DMS 273 (cell line): ENCODE data around the gene SH3BGRL2.
"Not testable (repeated sequence)": the region's sequence is repeated elsewhere in the genome, so short reads cannot be mapped to it uniquely, and the experiment has no call there.

Source experiments
- DNase-seq: peaks from one replicate; lab custom pipeline; 2025; ENCODE audit not compliant: unreplicated experiment; lab: John Stamatoyannopoulos, UW

The SH3BGRL2 gene

GRCh38 chr6:79647741-79648140 is 16.6 kb downstream of the SH3BGRL2 start:
- DNase-seq: no peak

DNA sequence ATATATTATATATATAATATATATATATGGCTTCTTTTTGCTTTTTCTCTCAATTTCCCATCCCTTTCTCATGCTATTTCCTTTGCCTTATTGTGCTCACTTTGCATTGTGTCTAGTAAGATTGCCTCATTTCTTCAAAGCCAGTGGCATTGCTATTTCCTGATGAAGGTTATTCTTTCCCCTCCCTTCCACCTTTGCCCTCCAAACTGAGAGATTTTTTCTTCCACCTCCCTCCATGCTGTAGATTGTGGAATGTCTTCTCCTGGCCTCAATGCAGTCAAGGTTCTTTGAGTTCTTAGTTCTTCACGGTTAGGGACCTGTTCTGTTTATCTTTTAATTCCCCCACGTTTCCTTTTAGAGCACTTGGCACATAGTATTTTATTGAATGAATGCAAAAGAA is 17.2 kb downstream of the SH3BGRL2 start:
- no peak for DNase-seq

DNA sequence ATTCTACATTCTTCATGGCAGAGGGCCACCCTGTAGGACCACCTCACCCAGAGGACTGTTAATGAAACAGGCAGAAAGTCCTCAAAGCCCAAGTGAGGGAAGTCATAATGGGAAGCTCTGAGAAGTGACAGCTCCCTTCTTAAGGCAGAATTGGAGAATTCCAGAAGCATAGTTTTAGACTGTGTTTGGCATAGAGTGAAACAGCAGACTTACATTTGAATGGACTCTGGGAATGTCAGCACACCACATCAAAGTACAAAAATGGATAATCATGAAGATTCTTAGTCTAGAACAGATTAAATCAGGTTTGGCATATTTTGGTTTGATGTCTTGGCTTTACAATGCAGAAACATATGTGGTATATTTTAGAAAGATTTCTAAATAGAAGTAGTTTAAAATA is 17.9 kb downstream of the SH3BGRL2 start:
- DNase-seq: no peak

DNA sequence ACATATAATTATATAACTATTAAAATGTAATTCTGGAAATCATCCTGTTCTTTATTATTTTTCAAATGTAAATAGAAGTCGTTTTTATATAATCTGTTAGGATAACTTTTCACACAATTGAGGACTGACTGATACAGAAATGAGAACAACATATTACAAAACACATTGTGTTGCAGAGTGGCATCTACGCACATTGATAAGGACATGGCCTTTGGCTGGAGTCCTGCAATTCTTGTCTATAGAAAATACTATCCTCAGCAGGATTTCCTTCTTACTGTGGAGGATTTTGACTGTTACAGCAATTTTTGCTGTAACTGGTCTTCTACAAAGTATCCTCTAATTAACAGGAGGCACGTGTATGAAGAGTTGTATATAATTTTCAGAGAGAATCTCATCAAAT is 19.8 kb downstream of the SH3BGRL2 start:
- no peak for DNase-seq

- DNase-seq: no peak
These were observed 25.0 kb downstream of the SH3BGRL2 start for GRCh38 chr6:79656134-79656533.

DNA sequence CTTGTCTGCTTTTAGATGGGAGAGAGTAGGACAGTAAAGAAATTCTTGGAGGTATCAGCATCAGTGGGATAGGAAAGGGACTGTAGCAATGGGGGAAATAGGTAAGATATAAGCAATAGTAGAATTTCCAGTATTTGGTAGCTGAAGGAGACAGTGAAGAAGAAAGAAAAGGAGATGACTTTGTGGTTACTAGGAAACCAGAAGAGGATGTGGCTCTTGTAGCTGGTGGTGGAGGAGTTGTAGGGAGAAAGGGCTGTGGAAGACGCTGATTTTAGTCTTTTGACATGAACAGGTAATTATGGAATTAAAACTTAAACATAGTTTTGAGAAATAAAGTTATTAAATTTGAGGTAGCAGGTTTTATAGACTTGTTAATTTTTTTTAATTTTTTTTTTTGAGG is 26.1 kb downstream of the SH3BGRL2 start:
- DNase-seq: no peak

- not testable (repeated sequence) for DNase-seq
These were observed 32.5 kb downstream of the SH3BGRL2 start for GRCh38 chr6:79663655-79664054.

GRCh38 chr6:79665725-79666551 is 34.8 kb downstream of the SH3BGRL2 start:
- DNase-seq: no peak

DNA sequence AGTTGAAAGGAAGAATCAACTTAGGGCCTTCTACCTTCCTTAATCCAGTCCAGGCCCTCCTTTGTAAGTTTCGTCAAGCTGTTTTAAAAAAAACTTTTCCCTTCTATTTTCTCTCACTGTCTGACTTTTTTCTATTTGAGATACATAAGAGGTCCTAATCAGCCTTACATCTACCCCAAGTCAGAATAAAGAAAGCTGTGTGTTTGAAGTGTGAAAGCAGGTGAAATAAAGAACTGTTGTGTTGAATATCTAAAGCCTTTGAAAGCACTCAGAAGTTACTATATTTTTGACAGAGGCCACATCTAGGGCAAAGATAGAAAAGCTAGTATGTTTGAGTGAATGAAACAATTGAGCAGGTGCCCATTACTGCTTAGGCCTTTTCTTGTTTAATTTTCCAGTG is 35.5 kb downstream of the SH3BGRL2 start:
- no peak for DNase-seq

DNA sequence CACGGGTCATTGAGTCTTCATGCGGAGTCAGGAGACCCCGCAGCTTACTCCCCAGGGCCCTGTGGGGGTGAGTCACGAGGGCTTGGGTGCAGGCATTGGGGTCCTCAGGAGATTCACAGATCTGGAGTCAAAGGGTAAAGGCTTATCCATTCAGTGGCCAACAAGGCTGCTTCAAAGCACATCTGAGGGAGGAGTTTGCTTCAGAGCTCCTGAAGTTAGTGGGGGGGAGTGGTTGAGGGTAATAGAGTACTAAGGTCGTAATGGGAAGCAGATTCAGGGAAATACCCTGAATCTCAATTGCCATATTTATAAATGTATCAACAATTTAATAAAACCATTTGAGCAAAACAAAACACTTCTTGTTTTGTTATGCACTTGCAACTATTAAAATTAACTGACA is 37.3 kb downstream of the SH3BGRL2 start:
- DNase-seq: no peak

DNA sequence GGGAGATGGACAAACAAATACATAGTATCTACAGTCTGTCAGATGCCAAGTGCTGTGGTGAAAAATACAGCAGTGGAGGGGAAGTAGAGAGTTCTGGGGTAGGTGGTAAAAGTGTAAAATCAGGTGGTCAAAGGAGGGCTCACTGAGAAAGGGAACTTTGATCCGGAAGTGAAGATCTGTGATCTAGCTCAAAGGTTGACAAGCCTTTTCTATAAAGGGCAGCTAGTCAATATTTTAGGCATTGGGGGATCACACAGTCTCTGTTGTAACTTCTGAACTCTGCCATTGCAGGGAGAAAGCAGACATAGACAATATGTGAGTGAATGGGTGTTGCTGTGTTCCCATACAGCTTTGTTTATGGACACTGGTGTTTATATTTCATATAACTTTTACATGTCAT is 38.6 kb downstream of the SH3BGRL2 start:
- no peak for DNase-seq

DNA sequence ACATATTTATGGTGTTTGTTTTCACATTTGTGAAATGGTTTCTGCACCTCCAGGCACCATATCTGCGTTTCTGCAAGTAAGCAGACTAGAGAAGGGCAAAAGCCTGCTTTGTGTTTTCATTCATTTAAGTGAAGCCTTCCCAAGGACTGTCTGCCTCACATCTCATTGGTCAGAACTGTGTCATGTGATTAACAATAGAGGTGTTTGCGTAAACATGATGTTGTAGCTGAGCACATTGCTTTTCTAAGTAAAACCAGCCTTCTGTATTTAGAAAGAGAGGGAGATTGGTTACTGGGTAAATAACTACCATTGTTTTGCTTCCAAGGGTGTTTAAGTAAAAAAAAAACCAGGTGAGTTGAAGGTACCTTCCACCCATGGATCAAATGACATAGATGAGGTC is 39.7 kb downstream of the SH3BGRL2 start:
- no peak for DNase-seq

DNA sequence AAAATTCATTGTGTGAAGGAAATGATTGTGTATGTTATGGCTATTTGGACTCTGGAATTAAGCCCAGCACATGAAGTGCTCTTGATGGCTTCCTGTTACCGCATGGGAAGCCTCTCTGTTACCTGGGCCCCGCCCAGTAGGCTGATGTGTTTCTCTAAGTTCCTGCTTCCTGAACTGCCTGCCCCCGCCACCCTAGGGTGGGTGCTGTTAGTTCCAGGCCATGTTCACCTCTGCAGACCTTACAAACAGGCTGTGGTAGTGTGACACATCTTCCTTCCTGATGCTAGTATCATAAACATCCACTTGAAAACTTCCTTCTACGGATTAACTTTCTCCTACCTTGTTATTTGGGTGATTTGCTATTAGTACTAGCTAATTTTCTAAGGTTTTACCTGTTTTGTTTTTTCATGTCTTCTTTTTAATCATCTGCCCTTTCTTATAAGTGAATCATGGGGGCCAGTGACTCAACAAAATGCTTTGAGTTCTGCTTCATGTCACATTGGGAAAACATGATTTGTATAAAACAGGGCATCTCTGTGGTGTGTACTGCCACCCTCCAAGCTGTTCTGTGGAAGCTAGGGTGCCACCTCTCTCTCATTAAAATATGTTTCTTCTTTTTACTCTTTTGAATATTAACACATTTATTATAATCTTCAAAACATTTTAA is 40.6 kb downstream of the SH3BGRL2 start:
- DNase-seq: no peak

DNA sequence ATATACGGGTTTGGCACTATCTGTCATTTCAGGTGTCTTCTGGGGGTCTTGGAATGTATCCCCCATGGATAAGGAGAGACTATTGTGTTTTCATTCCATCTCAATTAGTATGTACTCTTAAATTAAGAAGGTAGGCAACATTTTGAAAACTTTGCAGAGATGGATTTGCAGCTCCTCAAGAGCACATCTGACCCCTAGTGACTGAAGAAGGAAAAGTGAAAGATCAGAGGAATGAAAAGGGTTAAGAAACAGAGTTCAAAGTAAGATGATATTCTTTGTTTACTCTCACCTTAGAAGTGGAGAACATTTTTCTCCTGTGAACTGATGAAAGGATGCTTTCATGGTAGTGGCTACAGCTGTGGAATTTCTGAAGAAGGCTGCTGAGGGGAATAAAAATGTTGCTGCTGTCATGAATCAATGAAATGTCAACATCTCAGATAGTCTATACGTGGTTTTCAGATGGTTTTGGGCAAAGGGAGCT is 41.5 kb downstream of the SH3BGRL2 start:
- peak; percentile 54 for DNase-seq

DNA sequence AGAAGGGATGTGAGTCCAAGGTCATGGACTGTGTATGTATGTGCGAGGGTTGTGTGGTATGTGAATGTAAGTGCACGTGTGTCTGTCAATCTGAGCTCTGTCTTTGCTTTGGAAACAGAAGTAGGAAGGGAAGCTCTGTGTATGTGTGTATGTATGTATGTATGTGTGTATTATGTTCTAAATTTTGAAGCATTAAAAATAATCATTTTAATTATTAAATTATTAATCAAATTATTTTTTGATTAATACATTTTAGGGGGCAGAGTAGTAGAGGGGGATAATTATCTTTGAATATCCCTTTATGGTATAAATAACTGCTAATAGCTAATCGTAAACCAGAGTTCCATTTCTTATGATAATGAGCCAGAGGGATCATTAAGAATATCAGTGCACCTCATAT is 42.8 kb downstream of the SH3BGRL2 start:
- DNase-seq: no peak

DNA sequence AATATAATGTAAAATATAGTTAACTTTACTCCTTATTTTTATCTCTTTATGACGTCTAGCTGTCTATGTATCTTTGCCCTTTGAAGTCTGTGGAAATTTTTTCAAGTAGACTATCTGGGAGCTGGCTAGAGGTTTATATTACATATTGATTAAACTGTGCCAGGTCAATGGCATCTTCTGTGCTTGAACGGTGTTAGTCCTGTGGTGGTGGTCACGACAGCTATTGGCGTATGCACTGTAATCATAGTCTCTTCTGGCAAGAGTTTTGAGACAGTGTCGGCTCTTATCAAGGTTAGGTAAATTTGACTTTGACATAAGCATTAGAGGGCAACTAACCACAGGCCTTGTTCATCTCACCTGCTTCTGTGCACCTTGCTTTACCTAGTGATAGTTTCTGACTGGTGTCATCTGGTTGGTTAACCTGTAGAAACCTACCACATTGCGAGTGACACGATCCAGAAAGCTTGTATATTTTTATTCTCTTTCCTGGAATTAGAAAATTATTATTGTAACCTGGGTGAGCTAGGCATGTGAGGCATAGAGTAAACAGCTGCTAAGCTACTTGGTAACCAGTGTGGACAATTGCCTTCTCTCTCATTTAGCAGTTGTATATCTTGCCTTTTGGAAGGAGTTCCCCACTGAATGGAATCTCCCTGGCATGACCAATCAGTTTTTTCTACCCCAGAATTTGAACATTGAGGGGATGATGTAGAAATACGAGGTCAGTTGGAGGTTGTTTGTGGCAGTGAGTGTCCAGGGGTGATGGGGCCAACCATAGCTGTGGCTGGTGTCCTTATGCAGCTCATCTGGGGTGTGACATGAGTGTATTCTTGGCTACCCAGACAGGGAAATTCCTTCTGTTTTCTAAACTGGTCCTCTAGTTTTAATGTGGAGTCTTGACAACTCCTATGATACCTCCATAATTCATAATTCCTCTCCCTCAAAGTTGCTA is 45.9 kb downstream of the SH3BGRL2 start:
- no peak for DNase-seq

DNA sequence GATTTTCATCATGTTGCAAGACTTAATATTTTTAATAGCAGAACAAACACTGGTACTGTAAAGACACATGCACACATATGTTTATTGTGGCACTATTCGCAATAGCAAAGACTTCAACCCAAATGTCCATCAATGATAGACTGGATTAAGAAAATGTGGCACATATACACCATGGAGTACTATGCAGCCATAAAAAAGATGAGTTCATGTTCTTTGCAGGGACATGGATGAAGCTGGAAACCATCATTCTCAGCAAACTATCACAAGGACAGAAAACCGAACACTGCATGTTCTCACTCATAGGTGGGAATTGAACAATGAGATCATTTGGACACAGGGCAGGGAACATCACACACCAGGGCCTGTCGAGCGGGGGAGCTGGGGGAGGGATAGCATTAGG is 51.6 kb downstream of the SH3BGRL2 start:
- DNase-seq: not testable (repeated sequence)

GRCh38 chr6:79684876-79685275 is 53.7 kb downstream of the SH3BGRL2 start:
- DNase-seq: no peak

DNA sequence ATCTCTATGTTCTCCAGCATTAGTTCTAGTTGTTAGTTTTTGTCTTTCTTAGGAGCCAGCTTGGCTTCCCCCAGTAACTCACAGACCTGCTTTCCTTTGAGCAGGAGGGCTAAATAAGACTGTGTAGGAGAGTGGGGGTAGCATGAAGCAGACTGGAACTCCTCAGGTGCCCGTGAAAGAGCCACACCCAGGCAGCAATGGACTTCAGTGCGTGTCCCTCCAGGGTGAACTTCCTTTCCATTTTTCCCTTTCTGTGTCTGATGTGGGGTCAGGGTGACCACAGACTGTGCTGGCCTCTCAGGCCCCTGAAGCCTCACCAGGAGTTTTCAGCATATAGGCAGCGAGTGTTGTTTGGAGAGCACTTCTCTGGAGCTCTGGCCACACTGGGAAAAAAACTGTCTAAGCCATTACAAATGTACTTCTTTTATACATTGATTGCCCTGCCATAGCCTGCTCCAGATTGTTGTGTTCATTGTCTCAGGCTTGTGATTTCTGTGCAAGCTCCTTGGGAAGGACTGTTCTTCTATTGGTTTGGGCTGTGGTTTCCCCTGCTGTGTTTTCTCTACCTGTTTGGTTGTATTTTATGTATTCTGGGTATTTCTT is 55.7 kb downstream of the SH3BGRL2 start:
- no peak for DNase-seq

DNA sequence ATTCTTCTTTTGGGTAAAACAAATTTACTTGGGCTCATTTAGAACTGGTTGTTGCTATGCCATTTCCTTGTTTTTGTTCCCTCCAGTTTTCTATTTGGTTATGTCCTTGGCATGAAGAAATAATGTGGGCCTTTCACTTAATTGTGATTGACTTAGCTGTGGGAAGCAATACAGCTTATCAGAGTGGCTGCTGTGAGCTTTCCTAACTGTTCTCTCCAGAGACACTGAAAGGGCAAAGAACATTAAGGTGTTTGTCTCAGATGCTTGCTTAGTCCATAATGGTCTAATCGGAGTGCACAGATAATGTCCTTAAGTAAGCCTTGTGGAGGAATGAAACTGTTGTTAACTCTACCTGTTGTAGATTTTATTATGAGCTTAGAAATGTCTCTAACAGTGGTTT is 56.6 kb downstream of the SH3BGRL2 start:
- DNase-seq: no peak

DNA sequence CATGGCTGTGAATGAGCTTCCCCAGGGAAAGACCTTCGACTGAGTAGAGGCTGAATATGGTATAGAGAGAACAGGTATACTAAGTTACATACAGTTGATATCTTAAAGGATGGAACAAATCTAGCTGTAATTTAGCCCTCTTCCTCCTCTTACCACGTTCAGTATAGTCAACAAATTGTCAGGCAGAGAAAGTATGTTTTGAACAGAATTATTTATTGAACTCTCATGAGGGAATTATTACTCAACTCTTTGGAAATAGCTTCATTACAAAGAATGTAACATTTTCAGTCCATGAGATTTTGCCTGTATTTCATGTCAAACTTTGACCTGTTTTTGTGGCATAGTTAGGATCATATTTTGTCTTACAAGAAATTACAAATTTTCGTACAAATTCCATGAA is 63.0 kb downstream of the SH3BGRL2 start:
- DNase-seq: no peak
